Endodermal cell (in vitro differentiated cells): ENCODE measurements around the gene SLC2A5. TPM values are rescaled to one million over a fixed set of nuclear protein-coding genes. Genes with fewer than 3 reads are reported as not detected.

Source experiments
- DNase-seq: peaks from one replicate; pipeline ENCODE4 v3.0.0-alpha.2; 2017
- H3K27ac ChIP-seq: 2 replicates; pipeline ENCODE4 v1.5.1; 2013; ENCODE audit warnings: mild to moderate bottlenecking, low read depth, low read length, moderate library complexity
- H3K27me3 ChIP-seq: 2 replicates; pipeline ENCODE4 v1.6.1; 2013; ENCODE audit warnings: mild to moderate bottlenecking, low read length, moderate library complexity; ENCODE audit not compliant: insufficient read depth, control insufficient read depth, poor library complexity, severe bottlenecking
- H3K36me3 ChIP-seq: 2 replicates; pipeline ENCODE4 v1.7.0; 2013; ENCODE audit warnings: mild to moderate bottlenecking, low read length, moderate library complexity; ENCODE audit not compliant: control insufficient read depth, insufficient read depth
- H3K4me1 ChIP-seq: one replicate; pipeline ENCODE4 v1.7.0; 2013; ENCODE audit warnings: low read length; ENCODE audit not compliant: control insufficient read depth, insufficient read depth
- H3K4me3 ChIP-seq: 2 replicates; pipeline ENCODE4 v1.5.1; 2013; ENCODE audit warnings: mild to moderate bottlenecking, low read length, moderate library complexity
- H3K9ac ChIP-seq: 2 replicates; pipeline ENCODE4 v1.6.1; 2013; ENCODE audit warnings: mild to moderate bottlenecking, low read length, moderate library complexity; ENCODE audit not compliant: poor library complexity, severe bottlenecking; ENCODE audit errors: extremely low read depth
- H3K9me3 ChIP-seq: 2 replicates; pipeline ENCODE4 v1.6.1; 2013; ENCODE audit warnings: mild to moderate bottlenecking, low read length, moderate library complexity; ENCODE audit not compliant: control insufficient read depth
- H3K27ac Mint-ChIP-seq: 2 replicates; pipeline ENCODE4 v1.8.0; 2020; ENCODE audit warnings: mixed read lengths
- H3K27me3 Mint-ChIP-seq: 2 replicates; pipeline ENCODE4 v1.8.0; 2021; ENCODE audit warnings: mild to moderate bottlenecking, mixed read lengths; ENCODE audit not compliant: insufficient read depth
- H3K36me3 Mint-ChIP-seq: 2 replicates; pipeline ENCODE4 v1.8.0; 2020; ENCODE audit warnings: low read depth, mixed read lengths
- H3K4me1 Mint-ChIP-seq: 2 replicates; pipeline ENCODE4 v1.8.0; 2020; ENCODE audit warnings: mixed read lengths
- H3K4me3 Mint-ChIP-seq: 2 replicates; pipeline ENCODE4 v1.8.0; 2020; ENCODE audit warnings: mild to moderate bottlenecking, moderate library complexity, mixed read lengths
- H3K9me3 Mint-ChIP-seq: 2 replicates; pipeline ENCODE4 v1.8.0; 2020; ENCODE audit warnings: mild to moderate bottlenecking, mixed read lengths
- WGBS, 2 experiments: methylation state at CpG; one replicate each; pipeline versions ENCODE4 v1.1.5 to v1.1.7; 2013; ENCODE audit warnings: missing lambda C conversion rate in 2 of 2, mixed read lengths in 1 of 2; ENCODE audit not compliant: insufficient coverage in 1 of 2, insufficient read length in 1 of 2; 5-methylcytosine and 5-hydroxymethylcytosine counted together
- total RNA-seq, 2 donors: library from RNA; stranded (reverse); fragmentation: NEBNext Ultra II Directional in 1 of 2; extraction: Animal tissue kit (Norgen Biotek cat#: 25700) in 1 of 2; gene quantifications; 2 replicates in 1 of 2; 3 replicates in 1 of 2; pipeline ENCODE4 v1.2.1, GENCODE V29; 2021
- TF ChIP-seq, protein P1 (sequence below): fragments of 200-600 bp; sonication (generic); conservative IDR thresholded peaks from 2 replicates; pipeline ENCODE4 v1.5.0; 2021; ENCODE audit warnings: antibody characterized with exemption, mild to moderate bottlenecking

SLC2A5 gene
- total RNA-seq, 2 donors from 2014 or later: not detected

DNA sequence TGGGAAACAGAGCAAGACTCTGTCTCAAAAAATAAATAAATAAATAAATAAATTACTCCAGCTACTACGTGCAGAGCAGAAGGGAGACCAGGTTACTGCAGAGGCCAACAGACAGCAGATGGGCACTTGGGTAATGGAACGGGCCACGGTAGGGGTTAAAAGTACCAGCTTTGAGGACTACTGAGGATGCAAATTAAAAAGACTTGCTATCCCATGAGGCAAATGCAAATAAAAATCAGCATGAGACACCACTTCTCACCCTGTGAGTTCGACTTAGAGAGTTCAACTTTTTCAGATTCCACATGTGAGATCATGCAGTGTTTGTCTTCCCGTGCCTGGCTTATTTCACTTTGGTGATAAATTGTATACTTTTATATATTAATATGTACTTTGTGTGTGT is 6.6 kb downstream of the SLC2A5 start:
- TF ChIP-seq, protein P1, sequence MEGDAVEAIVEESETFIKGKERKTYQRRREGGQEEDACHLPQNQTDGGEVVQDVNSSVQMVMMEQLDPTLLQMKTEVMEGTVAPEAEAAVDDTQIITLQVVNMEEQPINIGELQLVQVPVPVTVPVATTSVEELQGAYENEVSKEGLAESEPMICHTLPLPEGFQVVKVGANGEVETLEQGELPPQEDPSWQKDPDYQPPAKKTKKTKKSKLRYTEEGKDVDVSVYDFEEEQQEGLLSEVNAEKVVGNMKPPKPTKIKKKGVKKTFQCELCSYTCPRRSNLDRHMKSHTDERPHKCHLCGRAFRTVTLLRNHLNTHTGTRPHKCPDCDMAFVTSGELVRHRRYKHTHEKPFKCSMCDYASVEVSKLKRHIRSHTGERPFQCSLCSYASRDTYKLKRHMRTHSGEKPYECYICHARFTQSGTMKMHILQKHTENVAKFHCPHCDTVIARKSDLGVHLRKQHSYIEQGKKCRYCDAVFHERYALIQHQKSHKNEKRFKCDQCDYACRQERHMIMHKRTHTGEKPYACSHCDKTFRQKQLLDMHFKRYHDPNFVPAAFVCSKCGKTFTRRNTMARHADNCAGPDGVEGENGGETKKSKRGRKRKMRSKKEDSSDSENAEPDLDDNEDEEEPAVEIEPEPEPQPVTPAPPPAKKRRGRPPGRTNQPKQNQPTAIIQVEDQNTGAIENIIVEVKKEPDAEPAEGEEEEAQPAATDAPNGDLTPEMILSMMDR: no peak
- Histone ChIP-seq H3K9me3 (no peaks in the 10 kb centered on the region), H3K4me1 (no peaks in the 10 kb centered on the region), H3K27me3 (no peaks in the 10 kb centered on the region), H3K9ac (no peak overlapping the region), H3K4me3 (no peak overlapping the region), H3K36me3 (no peaks in the 10 kb centered on the region), H3K27ac (no peak overlapping the region)
- Mint-ChIP-seq H3K9me3 (no peaks in the 10 kb centered on the region), H3K4me3 (no peak overlapping the region), H3K36me3 (no peaks in the 10 kb centered on the region), H3K4me1 (no peaks in the 10 kb centered on the region), H3K27ac (no peak overlapping the region), H3K27me3 (no peaks in the 10 kb centered on the region)
- 83 to 88% methylated on average over 4 of the region's 5 CpGs for WGBS, 2 experiments
- no peak for DNase-seq

DNA sequence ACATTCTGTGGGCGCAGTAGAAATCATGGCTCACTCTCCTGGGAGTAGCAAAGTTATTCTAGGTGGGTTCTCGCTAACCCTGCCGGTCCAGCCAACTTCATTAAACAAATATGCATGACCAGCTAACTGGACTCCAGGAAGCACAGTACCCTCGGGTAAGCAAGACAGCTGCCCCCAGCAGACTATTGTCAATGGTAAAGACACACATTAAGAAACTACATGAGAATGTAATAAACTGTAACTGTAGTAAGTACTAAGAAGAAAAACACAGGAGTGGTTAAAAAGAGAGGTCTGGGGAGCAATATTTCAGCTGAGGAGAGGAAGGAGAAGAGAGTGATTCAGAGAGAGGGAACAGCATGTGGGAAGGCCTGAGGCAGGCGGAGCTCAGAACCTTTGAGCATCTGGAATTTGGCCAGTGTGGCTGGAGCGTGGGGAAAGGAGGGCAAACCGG is 7.4 kb downstream of the SLC2A5 start:
- no peaks in the 10 kb centered on the region for H3K36me3 ChIP-seq

DNA sequence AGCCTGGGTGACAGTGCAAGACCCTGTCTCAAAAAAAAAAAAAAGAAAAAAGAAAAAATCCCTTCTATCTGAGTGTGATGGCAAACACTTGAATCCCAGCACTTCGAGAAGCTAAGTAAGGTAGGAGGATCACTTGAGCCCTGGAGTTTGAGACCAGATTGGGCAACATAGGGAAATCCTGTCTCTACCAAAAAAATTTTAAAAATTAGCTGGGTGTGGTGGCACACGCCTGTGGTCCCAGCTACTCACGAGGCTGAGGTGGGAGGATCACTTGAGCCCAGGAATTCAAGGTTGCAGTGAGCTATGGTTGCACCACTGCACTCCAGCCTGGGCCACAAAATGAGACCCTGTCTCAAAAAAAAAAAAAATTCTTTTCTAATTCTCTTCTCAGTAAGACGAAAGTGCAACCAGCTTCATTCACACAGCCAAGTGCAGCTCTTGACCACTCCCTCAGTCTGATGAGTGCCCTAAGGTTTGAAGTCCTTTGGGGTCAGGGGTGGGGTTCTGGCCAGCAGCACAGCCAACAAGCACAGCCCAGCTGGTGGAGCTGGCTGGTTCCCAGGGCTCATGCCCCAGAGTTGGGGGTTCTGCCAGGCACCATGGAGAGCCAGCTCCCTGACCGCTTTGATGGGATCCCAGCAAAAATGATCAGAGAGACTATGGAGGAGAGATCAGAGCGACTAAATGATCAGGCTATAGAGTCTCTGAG is 8.0 kb downstream of the SLC2A5 start:
- Histone ChIP-seq H3K4me1 (no peaks in the 10 kb centered on the region), H3K27ac (no peak overlapping the region), H3K9me3 (no peaks in the 10 kb centered on the region), H3K4me3 (no peak overlapping the region), H3K9ac (no peak overlapping the region), H3K36me3 (no peaks in the 10 kb centered on the region), H3K27me3 (no peaks in the 10 kb centered on the region)
- Mint-ChIP-seq H3K4me3 (no peak overlapping the region), H3K27ac (no peak overlapping the region), H3K36me3 (no peaks in the 10 kb centered on the region), H3K4me1 (no peaks in the 10 kb centered on the region), H3K9me3 (no peaks in the 10 kb centered on the region), H3K27me3 (no peaks in the 10 kb centered on the region)
- no peak for DNase-seq
- TF ChIP-seq, protein P1: no peak
- 71 to 81% methylated on average over 2 to 6 of the region's 6 CpGs for WGBS, 2 experiments

More for the DNA sequence above, 7.4 kb downstream of the SLC2A5 start:
- H3K36me3 Mint-ChIP-seq: no peaks in the 10 kb centered on the region
- H3K9me3 Mint-ChIP-seq: no peaks in the 10 kb centered on the region
- no peaks in the 10 kb centered on the region for H3K9me3 ChIP-seq
- no peak overlapping the region for H3K9ac ChIP-seq
- no peak overlapping the region for H3K27ac ChIP-seq
- no peaks in the 10 kb centered on the region for H3K27me3 ChIP-seq
- WGBS, 2 experiments: 87% methylated on average over 3 to 7 of the region's 7 CpGs
- TF ChIP-seq, protein P1: no peak
- no peak overlapping the region for H3K4me3 ChIP-seq
- no peak overlapping the region for H3K4me3 Mint-ChIP-seq
- no peak for DNase-seq
- no peaks in the 10 kb centered on the region for H3K4me1 Mint-ChIP-seq
- H3K27ac Mint-ChIP-seq: no peak overlapping the region
- H3K27me3 Mint-ChIP-seq: no peaks in the 10 kb centered on the region
- no peaks in the 10 kb centered on the region for H3K4me1 ChIP-seq
